Neural progenitor cell (in vitro differentiated cells): ENCODE measurements around the gene DUS1L.

Source experiments
- EZH2 ChIP-seq: fragments of 200-600 bp; sonication (generic); IDR thresholded peaks from 2 replicates; pipeline ENCODE4 v1.6.1; 2017; ENCODE audit warnings: antibody characterized with exemption, mild to moderate bottlenecking, moderate library complexity
- EZH2phosphoT487 ChIP-seq: fragments of 200-600 bp; sonication (generic); IDR thresholded peaks from 2 replicates; pipeline ENCODE4 v1.6.1; 2017; ENCODE audit warnings: antibody characterized with exemption
- TF ChIP-seq, protein P1 (sequence below): fragments of 200-600 bp; sonication (generic); IDR thresholded peaks from 2 replicates; pipeline ENCODE4 v1.5.1; 2017; ENCODE audit warnings: antibody characterized with exemption, mild to moderate bottlenecking

DNA sequence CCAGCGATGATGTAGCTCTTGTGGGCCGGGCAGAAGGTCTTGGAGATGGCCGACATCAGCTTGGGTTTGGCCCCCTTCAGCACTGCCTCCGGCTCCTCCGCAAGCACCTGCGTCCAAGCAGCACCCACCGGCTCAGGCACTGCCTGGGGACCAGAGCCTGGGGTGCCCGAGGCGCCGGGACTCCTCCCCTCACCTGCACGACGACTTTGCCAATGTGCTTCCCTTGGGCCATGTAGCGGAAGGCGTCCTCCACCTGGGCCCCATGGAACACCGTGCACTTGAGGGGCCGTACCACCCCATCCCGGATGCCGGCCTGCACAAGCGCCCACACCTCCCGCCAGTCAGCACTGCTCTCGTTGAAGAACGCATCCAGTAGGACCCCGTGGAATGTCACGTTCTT, 17.4 kb upstream of the DUS1L start:
- TF ChIP-seq, protein P1, sequence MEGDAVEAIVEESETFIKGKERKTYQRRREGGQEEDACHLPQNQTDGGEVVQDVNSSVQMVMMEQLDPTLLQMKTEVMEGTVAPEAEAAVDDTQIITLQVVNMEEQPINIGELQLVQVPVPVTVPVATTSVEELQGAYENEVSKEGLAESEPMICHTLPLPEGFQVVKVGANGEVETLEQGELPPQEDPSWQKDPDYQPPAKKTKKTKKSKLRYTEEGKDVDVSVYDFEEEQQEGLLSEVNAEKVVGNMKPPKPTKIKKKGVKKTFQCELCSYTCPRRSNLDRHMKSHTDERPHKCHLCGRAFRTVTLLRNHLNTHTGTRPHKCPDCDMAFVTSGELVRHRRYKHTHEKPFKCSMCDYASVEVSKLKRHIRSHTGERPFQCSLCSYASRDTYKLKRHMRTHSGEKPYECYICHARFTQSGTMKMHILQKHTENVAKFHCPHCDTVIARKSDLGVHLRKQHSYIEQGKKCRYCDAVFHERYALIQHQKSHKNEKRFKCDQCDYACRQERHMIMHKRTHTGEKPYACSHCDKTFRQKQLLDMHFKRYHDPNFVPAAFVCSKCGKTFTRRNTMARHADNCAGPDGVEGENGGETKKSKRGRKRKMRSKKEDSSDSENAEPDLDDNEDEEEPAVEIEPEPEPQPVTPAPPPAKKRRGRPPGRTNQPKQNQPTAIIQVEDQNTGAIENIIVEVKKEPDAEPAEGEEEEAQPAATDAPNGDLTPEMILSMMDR, result no peak
- TF ChIP-seq EZH2 (no peak), EZH2phosphoT487 (no peak)
